Esophagus (tissue), 2 donors: ENCODE results near the gene STRIP1. TPM values are rescaled to one million over a fixed set of nuclear protein-coding genes. Genes with fewer than 3 reads are reported as not detected.
A peak's percentile ranks its signal among the peaks of the same experiment; 100 is the strongest.

Source experiments
- H3K27ac ChIP-seq, 2 donors: one replicate each; pipeline ENCODE4 v1.5.1; 2013; ENCODE audit warnings: low read depth in 2 of 2, mild to moderate bottlenecking in 2 of 2, inconsistent platforms in 1 of 2, low read length in 1 of 2, moderate library complexity in 1 of 2
- H3K27me3 ChIP-seq, 2 donors: one replicate each; pipeline ENCODE4 v1.6.1; 2013; ENCODE audit warnings: low read length in 2 of 2, control low read depth in 1 of 2, mild to moderate bottlenecking in 1 of 2; ENCODE audit not compliant: insufficient read depth in 2 of 2, control insufficient read depth in 1 of 2
- H3K36me3 ChIP-seq, 2 donors: one replicate each; pipeline ENCODE4 v1.6.1; 2013; ENCODE audit warnings: low read length in 1 of 2; ENCODE audit not compliant: control insufficient read depth in 2 of 2, insufficient read depth in 2 of 2
- H3K4me1 ChIP-seq, 2 donors: one replicate each; pipeline ENCODE4 v1.6.1; 2013; ENCODE audit warnings: low read length in 1 of 2; ENCODE audit not compliant: control insufficient read depth in 2 of 2, insufficient read depth in 2 of 2
- H3K4me3 ChIP-seq, 2 donors: one replicate each; pipeline ENCODE4 v1.5.1; 2013; ENCODE audit warnings: low read length in 2 of 2, mild to moderate bottlenecking in 2 of 2, low read depth in 1 of 2, moderate library complexity in 1 of 2
- H3K9me3 ChIP-seq, 2 donors: one replicate each; pipeline ENCODE4 v1.6.1; 2013; ENCODE audit warnings: mild to moderate bottlenecking in 2 of 2, low read depth in 1 of 2, low read length in 1 of 2, moderate library complexity in 1 of 2; ENCODE audit not compliant: control insufficient read depth in 2 of 2, insufficient read depth in 1 of 2
- WGBS, 2 donors: extraction: QIAGEN DNeasy Blood & Tissue Kit; methylation state at CpG; one replicate each; pipeline ENCODE4 v1.1.7; 2013; 5-methylcytosine and 5-hydroxymethylcytosine counted together
- polyA plus RNA-seq, 2 donors: library from polyadenylated mRNA; stranded (reverse); fragments of 200-250 nt; gene quantifications; one replicate each; pipeline ENCODE4 v1.2.3, GENCODE V29; 2013
- donor health status: healthy with polysubstance abuse.
- donor health status: Bipolar disorder and iron deficiency.

STRIP1 gene
- 10 to 100 TPM; 12.3 to 14.0 TPM for polyA plus RNA-seq

- no peaks in the 10 kb centered on the region for H3K4me1 ChIP-seq
- H3K4me3 ChIP-seq, result peak within 1 kb of the TSS; percentile 84 to 99
- H3K9me3 ChIP-seq, result no peaks in the 10 kb centered on the region
- WGBS, 2 donors, result 0 to 1% methylated on average over 63 to 66 of the region's 66 CpGs
- H3K27me3 ChIP-seq, result no peaks in the 10 kb centered on the region
- H3K27ac ChIP-seq, result peak within 1 kb of the TSS; percentile 68 to 88
- H3K36me3 ChIP-seq, result peaks cover 11 to 15% of the 10 kb centered on the region in 2 donors
Measured at GRCh38 chr1:110034451-110035235, at the start of gene STRIP1. Gene STRIP1 (plus strand): TSS chr1:110034624. CDS start chr1:110034638, 14 bp downstream.

- H3K4me3 ChIP-seq, result peak overlapping the region; percentile 78 to 82
- peaks cover 0 to 3% of the 10 kb centered on the region in 2 donors for H3K9me3 ChIP-seq
- peaks cover 0 to 10% of the 10 kb centered on the region in 2 donors for H3K4me1 ChIP-seq
- 7% methylated on average over 22 of the region's 22 CpGs for WGBS, 2 donors
- no peaks in the 10 kb centered on the region for H3K36me3 ChIP-seq
- H3K27ac ChIP-seq, result peak overlapping the region; percentile 93 to 94
- H3K27me3 ChIP-seq, result no peaks in the 10 kb centered on the region
Measured at GRCh38 chr1:109985247-109986053, 49.0 kb upstream of the STRIP1 start.

GRCh38 chr1:109986054-109986444, 48.4 kb upstream of the STRIP1 start:
- H3K36me3 ChIP-seq, result no peaks in the 10 kb centered on the region
- 88 to 90% methylated on average over 3 of the region's 3 CpGs for WGBS, 2 donors
- H3K27me3 ChIP-seq, result no peaks in the 10 kb centered on the region
- peaks cover 0 to 4% of the 10 kb centered on the region in 2 donors for H3K4me1 ChIP-seq
- peak overlapping the region in 1 of 2 donors; percentile 78 for H3K4me3 ChIP-seq
- H3K9me3 ChIP-seq, result peaks cover 0 to 3% of the 10 kb centered on the region in 2 donors
- no peak overlapping the region for H3K27ac ChIP-seq

GRCh38 chr1:109988349-109988914, 46.0 kb upstream of the STRIP1 start:
- Histone ChIP-seq H3K27me3 (no peaks in the 10 kb centered on the region), H3K4me3 (no peak overlapping the region), H3K4me1 (peaks cover 0 to 2% of the 10 kb centered on the region in 2 donors), H3K36me3 (peaks cover 0 to 2% of the 10 kb centered on the region in 2 donors), H3K9me3 (no peaks in the 10 kb centered on the region), H3K27ac (no peak overlapping the region)
- 96% methylated on average over 3 of the region's 3 CpGs for WGBS, 2 donors

GRCh38 chr1:109989506-109990301, 44.7 kb upstream of the STRIP1 start:
- H3K27ac ChIP-seq, result no peak overlapping the region
- H3K27me3 ChIP-seq, result no peaks in the 10 kb centered on the region
- 64 to 65% methylated on average over 9 of the region's 9 CpGs for WGBS, 2 donors

GRCh38 chr1:109990302-109990653, 44.1 kb upstream of the STRIP1 start:
- Histone ChIP-seq H3K27ac (no peak overlapping the region), H3K27me3 (no peaks in the 10 kb centered on the region), H3K36me3 (peaks cover 0 to 2% of the 10 kb centered on the region in 2 donors), H3K4me1 (peaks cover 0 to 2% of the 10 kb centered on the region in 2 donors), H3K9me3 (no peaks in the 10 kb centered on the region), H3K4me3 (no peak overlapping the region)
- 81 to 83% methylated on average over 2 of the region's 2 CpGs for WGBS, 2 donors

More at GRCh38 chr1:109989506-109990301, 44.7 kb upstream of the STRIP1 start:
- H3K36me3 ChIP-seq, result peaks cover 0 to 2% of the 10 kb centered on the region in 2 donors
- no peaks in the 10 kb centered on the region for H3K9me3 ChIP-seq
- H3K4me1 ChIP-seq, result peaks cover 0 to 2% of the 10 kb centered on the region in 2 donors
- no peak overlapping the region for H3K4me3 ChIP-seq

- Histone ChIP-seq H3K4me3 (no peak overlapping the region), H3K4me1 (peaks cover 0 to 2% of the 10 kb centered on the region in 2 donors), H3K9me3 (no peaks in the 10 kb centered on the region), H3K27ac (no peak overlapping the region), H3K27me3 (no peaks in the 10 kb centered on the region), H3K36me3 (peaks cover 0 to 2% of the 10 kb centered on the region in 2 donors)
- WGBS, 2 donors, result 81 to 89% methylated on average over 5 of the region's 5 CpGs
Measured at GRCh38 chr1:109991400-109991925, 43.0 kb upstream of the STRIP1 start.

- Histone ChIP-seq H3K4me3 (no peak overlapping the region), H3K36me3 (peaks cover 0 to 2% of the 10 kb centered on the region in 2 donors), H3K27ac (peak overlapping the region; percentile 18 to 21), H3K9me3 (no peaks in the 10 kb centered on the region), H3K4me1 (peaks cover 0 to 2% of the 10 kb centered on the region in 2 donors), H3K27me3 (no peaks in the 10 kb centered on the region)
- 35 to 37% methylated on average over 3 of the region's 3 CpGs for WGBS, 2 donors
Measured at GRCh38 chr1:109993885-109994284, 40.5 kb upstream of the STRIP1 start.
